ENCODE measurements around the gene ACER1.
"Not testable (repeated sequence)": the region's sequence is repeated elsewhere in the genome, so short reads cannot be mapped to it uniquely, and the experiment has no call there.

Gene ACER1

DNA sequence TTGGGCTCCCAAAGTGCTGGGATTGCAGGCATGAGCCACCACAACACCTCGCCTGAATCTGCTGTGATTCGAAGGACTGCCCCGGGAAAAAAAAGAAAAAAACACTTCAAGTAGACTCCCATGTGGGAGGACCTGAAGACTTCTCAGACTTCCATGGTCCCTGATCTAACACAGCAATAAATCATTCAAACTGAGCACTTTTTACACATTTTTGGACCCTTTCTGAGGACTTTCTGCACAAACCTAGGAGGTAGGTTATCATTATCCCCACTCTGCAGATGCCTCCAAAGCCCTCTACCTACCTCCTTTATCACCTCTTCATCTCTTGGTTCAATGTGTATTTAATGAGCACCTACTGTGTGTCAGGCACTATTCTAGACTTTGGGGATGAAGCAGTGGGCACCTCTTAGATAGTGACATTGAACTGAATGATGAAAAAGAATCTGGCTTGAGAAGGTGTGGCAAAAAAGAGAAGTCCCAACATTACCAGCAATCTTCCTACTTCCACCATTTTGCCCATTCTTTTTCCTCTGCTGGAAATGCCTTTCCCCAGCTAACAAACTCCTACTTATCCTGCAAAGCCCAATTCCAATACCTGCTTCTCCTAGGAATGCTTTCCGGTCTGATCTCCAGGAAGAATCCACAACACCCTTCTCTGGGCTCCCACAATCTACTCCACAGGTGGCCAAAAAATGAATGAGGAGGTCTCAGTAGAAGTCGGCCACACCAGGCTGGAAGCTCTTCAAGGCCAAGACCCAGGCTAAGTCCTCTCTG, 26.3 kb upstream of the ACER1 start:
- TF ChIP-seq, protein P1, sequence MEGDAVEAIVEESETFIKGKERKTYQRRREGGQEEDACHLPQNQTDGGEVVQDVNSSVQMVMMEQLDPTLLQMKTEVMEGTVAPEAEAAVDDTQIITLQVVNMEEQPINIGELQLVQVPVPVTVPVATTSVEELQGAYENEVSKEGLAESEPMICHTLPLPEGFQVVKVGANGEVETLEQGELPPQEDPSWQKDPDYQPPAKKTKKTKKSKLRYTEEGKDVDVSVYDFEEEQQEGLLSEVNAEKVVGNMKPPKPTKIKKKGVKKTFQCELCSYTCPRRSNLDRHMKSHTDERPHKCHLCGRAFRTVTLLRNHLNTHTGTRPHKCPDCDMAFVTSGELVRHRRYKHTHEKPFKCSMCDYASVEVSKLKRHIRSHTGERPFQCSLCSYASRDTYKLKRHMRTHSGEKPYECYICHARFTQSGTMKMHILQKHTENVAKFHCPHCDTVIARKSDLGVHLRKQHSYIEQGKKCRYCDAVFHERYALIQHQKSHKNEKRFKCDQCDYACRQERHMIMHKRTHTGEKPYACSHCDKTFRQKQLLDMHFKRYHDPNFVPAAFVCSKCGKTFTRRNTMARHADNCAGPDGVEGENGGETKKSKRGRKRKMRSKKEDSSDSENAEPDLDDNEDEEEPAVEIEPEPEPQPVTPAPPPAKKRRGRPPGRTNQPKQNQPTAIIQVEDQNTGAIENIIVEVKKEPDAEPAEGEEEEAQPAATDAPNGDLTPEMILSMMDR (IDR thresholded peaks at IDR 0.05; ENCODE audit: low read depth, low read length) = no peak
- TF ChIP-seq EZH2phosphoT487 (IDR thresholded peaks at IDR 0.05; ENCODE audit: low read depth) = no peak
- Histone ChIP-seq H3K4me3 (ENCODE audit: low read length) (no peak overlapping the region), H3K79me2 (ENCODE audit: low read length) (peaks cover 20% of the 10 kb centered on the region), H3K9me3 (ENCODE audit: insufficient read depth, low read length) (no peaks in the 10 kb centered on the region), H3K27ac (ENCODE audit: low read length) (no peak overlapping the region), H3K36me3 (replicated peaks; ENCODE audit: low read depth, low read length) (peaks cover 4% of the 10 kb centered on the region), H3K27me3 (ENCODE audit: low read depth, low read length) (no peaks in the 10 kb centered on the region), H3K4me1 (ENCODE audit: low read length) (peaks cover 14% of the 10 kb centered on the region), H2AFZ (ENCODE audit: low read depth, low read length) (no peak overlapping the region), H4K20me1 (ENCODE audit: insufficient read depth, low read length) (no peaks in the 10 kb centered on the region), H3K9ac (ENCODE audit: low read length) (no peak overlapping the region), H3K4me2 (ENCODE audit: low read length) (no peak overlapping the region)

DNA sequence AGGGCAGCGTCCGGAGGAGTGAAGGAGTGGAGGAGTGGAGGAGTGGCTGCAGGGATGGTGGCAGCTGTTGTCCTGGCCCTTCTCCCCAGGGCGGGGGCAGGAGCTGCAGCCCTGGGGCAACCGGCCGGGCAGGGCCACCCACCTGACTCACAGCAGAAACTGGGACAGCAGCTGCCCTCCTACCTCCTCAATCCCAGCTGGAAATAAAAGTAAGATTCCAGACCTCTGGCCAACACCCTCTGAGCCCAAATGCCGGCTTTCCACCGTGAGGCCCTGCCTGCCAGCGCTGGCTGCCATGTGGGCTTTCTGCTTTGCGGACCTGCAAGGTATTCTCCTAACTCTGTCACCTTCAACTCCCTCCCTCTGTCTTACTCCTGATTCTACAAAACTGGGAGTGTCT, 24.6 kb upstream of the ACER1 start:
- Histone ChIP-seq H2AFZ (ENCODE audit: low read depth, low read length) (no peak overlapping the region), H4K20me1 (ENCODE audit: insufficient read depth, low read length) (no peaks in the 10 kb centered on the region), H3K4me2 (ENCODE audit: low read length) (no peak overlapping the region), H3K27me3 (ENCODE audit: low read depth, low read length) (no peaks in the 10 kb centered on the region), H3K27ac (ENCODE audit: low read length) (no peak overlapping the region), H3K4me3 (ENCODE audit: low read length) (no peak overlapping the region), H3K9me3 (ENCODE audit: insufficient read depth, low read length) (no peaks in the 10 kb centered on the region), H3K9ac (ENCODE audit: low read length) (no peak overlapping the region), H3K36me3 (replicated peaks; ENCODE audit: low read depth, low read length) (no peaks in the 10 kb centered on the region), H3K4me1 (ENCODE audit: low read length) (peaks cover 14% of the 10 kb centered on the region), H3K79me2 (ENCODE audit: low read length) (peaks cover 14% of the 10 kb centered on the region)
- TF ChIP-seq, protein P1 (IDR thresholded peaks at IDR 0.05; ENCODE audit: low read depth, low read length) = no peak
- TF ChIP-seq EZH2phosphoT487 (IDR thresholded peaks at IDR 0.05; ENCODE audit: low read depth) = no peak

DNA sequence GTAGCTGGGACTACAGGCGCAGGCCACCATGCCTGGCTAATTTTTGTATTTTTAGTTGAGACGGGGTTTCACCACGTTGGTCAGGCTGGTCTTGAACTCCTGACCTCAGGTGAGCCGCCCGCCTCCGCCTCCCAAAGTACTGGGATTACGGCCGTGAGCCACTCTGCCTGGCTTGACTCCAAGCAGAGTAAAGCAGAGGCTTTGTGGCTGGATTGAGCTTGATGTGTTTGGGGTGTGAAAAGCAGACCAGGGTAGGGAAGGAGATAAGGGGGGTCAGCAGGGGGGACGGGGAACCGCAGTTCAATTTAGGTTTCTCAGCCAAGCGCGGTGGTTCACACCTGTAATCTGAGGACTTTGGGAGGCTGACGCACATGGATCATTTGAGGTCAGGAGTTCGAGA, 23.8 kb upstream of the ACER1 start:
- Histone ChIP-seq H3K79me2 (ENCODE audit: low read length) (peaks cover 6% of the 10 kb centered on the region), H3K27me3 (ENCODE audit: low read depth, low read length) (no peaks in the 10 kb centered on the region), H4K20me1 (ENCODE audit: insufficient read depth, low read length) (no peaks in the 10 kb centered on the region), H3K4me1 (ENCODE audit: low read length) (peaks cover 8% of the 10 kb centered on the region), H2AFZ (ENCODE audit: low read depth, low read length) (no peak overlapping the region), H3K9me3 (ENCODE audit: insufficient read depth, low read length) (no peaks in the 10 kb centered on the region), H3K36me3 (replicated peaks; ENCODE audit: low read depth, low read length) (no peaks in the 10 kb centered on the region), H3K4me3 (ENCODE audit: low read length) (no peak overlapping the region), H3K4me2 (ENCODE audit: low read length) (no peak overlapping the region), H3K27ac (ENCODE audit: low read length) (no peak overlapping the region), H3K9ac (ENCODE audit: low read length) (no peak overlapping the region)
- TF ChIP-seq EZH2phosphoT487 (IDR thresholded peaks at IDR 0.05; ENCODE audit: low read depth) = no peak
- TF ChIP-seq, protein P1 (IDR thresholded peaks at IDR 0.05; ENCODE audit: low read depth, low read length) = no peak

DNA sequence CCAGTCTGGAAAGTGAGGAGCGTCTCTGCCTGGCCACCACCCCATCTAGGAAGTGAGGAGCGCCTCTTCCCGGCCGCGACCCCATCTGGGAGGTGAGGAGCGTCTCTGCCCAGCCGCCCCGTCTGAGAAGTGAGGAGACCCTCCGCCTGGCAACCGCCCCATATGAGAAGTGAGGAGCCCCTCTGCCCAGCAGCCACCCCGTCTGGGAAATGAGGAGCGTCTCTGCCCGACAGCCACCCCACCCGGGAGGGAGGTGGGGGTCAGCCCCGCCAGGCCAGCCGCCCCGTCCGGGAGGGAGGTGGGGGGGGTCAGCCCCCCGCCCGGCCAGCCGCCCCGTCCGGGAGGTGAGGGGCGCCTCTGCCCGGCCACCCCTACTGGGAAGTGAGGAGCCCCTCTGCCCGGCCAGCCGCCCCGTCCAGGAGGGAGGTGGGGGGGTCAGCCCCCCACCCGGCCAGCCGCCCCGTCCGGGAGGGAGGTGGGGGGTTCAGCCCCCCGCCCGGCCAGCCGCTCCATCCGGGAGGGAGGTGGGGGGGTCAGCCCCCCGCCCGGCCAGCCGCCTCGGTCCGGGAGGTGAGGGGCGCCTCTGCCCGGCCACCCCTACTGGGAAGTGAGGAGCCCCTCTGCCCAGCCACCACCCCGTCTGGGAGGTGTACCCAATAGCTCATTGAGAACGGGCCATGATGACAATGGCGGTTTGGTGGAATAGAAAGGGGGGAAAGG, 22.1 kb upstream of the ACER1 start:
- not testable (repeated sequence) for H3K9me3 ChIP-seq (ENCODE audit: insufficient read depth, low read length); H3K79me2 ChIP-seq (ENCODE audit: low read length); H3K36me3 ChIP-seq (replicated peaks; ENCODE audit: low read depth, low read length); H2AFZ ChIP-seq (ENCODE audit: low read depth, low read length); H3K4me1 ChIP-seq (ENCODE audit: low read length); H3K9ac ChIP-seq (ENCODE audit: low read length); H3K4me2 ChIP-seq (ENCODE audit: low read length); H4K20me1 ChIP-seq (ENCODE audit: insufficient read depth, low read length); H3K4me3 ChIP-seq (ENCODE audit: low read length); H3K27ac ChIP-seq (ENCODE audit: low read length); H3K27me3 ChIP-seq (ENCODE audit: low read depth, low read length)
